HepG2 (cell line): ENCODE measurements around the gene OR51E2. TPM values are rescaled to one million over a fixed set of nuclear protein-coding genes. Genes with fewer than 3 reads are reported as not detected.

ENCODE experiments used
- MED8 ChIP-seq: sonication (generic); formaldehyde crosslinking; IDR thresholded peaks from 2 replicates; pipeline ENCODE4 v1.8.1; 2023; ENCODE audit warnings: mild to moderate bottlenecking, missing genetic modification reagents; ENCODE audit not compliant: insufficient replicate concordance
- PITX1 ChIP-seq: sonication (generic); formaldehyde crosslinking; IDR thresholded peaks from 2 replicates; pipeline ENCODE4 v1.5.1; 2020; ENCODE audit warnings: mild to moderate bottlenecking, missing genetic modification reagents
- RAD51 ChIP-seq: fragments of 450-650 bp; IDR thresholded peaks from 2 replicates; pipeline ENCODE4 v1.6.1; 2016; ENCODE audit warnings: borderline replicate concordance
- RFX5 ChIP-seq: IDR thresholded peaks from 2 replicates; pipeline ENCODE4 v1.6.1; 2011; ENCODE audit warnings: low read depth, low read length, improper control_type of control experiment
- TBP ChIP-seq: sonication (generic); formaldehyde crosslinking; IDR thresholded peaks from 2 replicates; pipeline ENCODE4 v1.5.0; 2020; ENCODE audit warnings: missing genetic modification reagents
- USF2 ChIP-seq, 2 experiments: sonication (generic) in 1 of 2; formaldehyde crosslinking in 1 of 2; IDR thresholded peaks; 2 replicates each; pipeline versions ENCODE4 v1.5.1 to v1.6.1; 2011 to 2020; ENCODE audit warnings: borderline replicate concordance in 1 of 2, low read depth in 1 of 2, low read length in 1 of 2, mild to moderate bottlenecking in 1 of 2, missing genetic modification reagents in 1 of 2, moderate library complexity in 1 of 2
- ZBTB43 ChIP-seq: sonication (generic); formaldehyde crosslinking; conservative IDR thresholded peaks from 2 replicates; pipeline ENCODE4 v1.4.0; 2020; ENCODE audit warnings: missing genetic modification reagents
- ZNF354B ChIP-seq: sonication (generic); formaldehyde crosslinking; IDR thresholded peaks from 2 replicates; pipeline ENCODE4 v1.8.0; 2022; ENCODE audit warnings: mild to moderate bottlenecking, missing genetic modification reagents
- ZNF550 ChIP-seq: sonication (generic); formaldehyde crosslinking; IDR thresholded peaks from 2 replicates; pipeline ENCODE4 v1.4.0; 2020; ENCODE audit warnings: mild to moderate bottlenecking, missing genetic modification reagents, borderline replicate concordance
- ZNF674 ChIP-seq: sonication (generic); formaldehyde crosslinking; IDR thresholded peaks from 2 replicates; pipeline ENCODE4 v1.5.0; 2020; ENCODE audit warnings: low read depth, mild to moderate bottlenecking, missing genetic modification reagents
- ZNF709 ChIP-seq: sonication (generic); formaldehyde crosslinking; IDR thresholded peaks from 2 replicates; pipeline ENCODE4 v1.5.0; 2020; ENCODE audit warnings: mild to moderate bottlenecking, missing genetic modification reagents
- polyA plus RNA-seq, 8 experiments: library from polyadenylated mRNA; depleted of rRNA in 3 of 8; stranded (reverse) in 7 of 8; unstranded in 1 of 8; fragments of >200 nt; fragmentation: Illumina TruSeq in 4 of 8; extraction: Trizol in 4 of 8; gene quantifications; 2 replicates each; pipeline versions ENCODE4 v1.2.1 to v1.2.3, GENCODE V29; 2011 to 2016; ENCODE audit warnings: low read depth in 4 of 8, missing spikeins in 1 of 8, mixed read lengths in 1 of 8; ENCODE audit not compliant: insufficient read depth in 1 of 8
- total RNA-seq, 5 experiments: library from RNA; depleted of rRNA; stranded (reverse); fragments of >200 nt; fragmentation: Illumina TruSeq; extraction: Trizol; gene quantifications; 2 replicates each; pipeline ENCODE4 v1.2.3, GENCODE V29; 2016; ENCODE audit warnings: low read depth in 1 of 5

The OR51E2 gene
- total and polyA plus RNA-seq, 2 of the 13 experiments (the other 11 are each of a cell fraction or from before 2014, with no cell fraction given) = not detected

- TF ChIP-seq ZBTB43 (CRISPR knock-in tag) (no peak), RFX5 (no peak), RAD51 (peak; percentile 86), ZNF550 (CRISPR knock-in tag) (no peak), ZNF674 (no peak), ZNF354B (CRISPR knock-in tag) (no peak), ZNF709 (CRISPR knock-in tag) (no peak), PITX1 (CRISPR knock-in tag) (no peak), MED8 (CRISPR knock-in tag) (no peak), TBP (CRISPR knock-in tag) (no peak), USF2 (IDR thresholded peaks at IDR 0.05; ENCODE audit: low read depth, low read length) (peak; percentile 48; the same call in 1 of the 2 replicates), USF2 (CRISPR knock-in tag; IDR thresholded peaks at IDR 0.05; ENCODE audit: borderline replicate concordance) (no peak)
These were observed 16.6 kb upstream of the OR51E2 start (continued) for GRCh38 chr11:4714300-4714699.
